GM21825 (cell line): ENCODE measurements around the gene ATN1.
A peak's percentile ranks its signal among the peaks of the same experiment; 100 is the strongest.
"Not testable (repeated sequence)": the region's sequence is repeated elsewhere in the genome, so short reads cannot be mapped to it uniquely, and the experiment has no call there.

Experiments
- ATAC-seq: cut with Tn5 transposase; IDR thresholded peaks from one replicate; pipeline ENCODE4 v1.9.1; 2021; ENCODE audit warnings: mild to moderate bottlenecking, moderate library complexity; ENCODE audit not compliant: unreplicated experiment

ATN1 gene

GRCh38 chr12:6902448-6902847, 25.3 kb upstream of the ATN1 start:
- ATAC-seq: no peak

- no peak for ATAC-seq
Measured at GRCh38 chr12:6903722-6904121, 24.0 kb upstream of the ATN1 start.

GRCh38 chr12:6904280-6905276, 23.2 kb upstream of the ATN1 start, which contains the start of gene LRRC23:
LRRC23 (plus strand) TSS chr12:6904822; CDS start chr12:6905634, 812 bp downstream.
- peak; percentile 90 for ATAC-seq

- no peak for ATAC-seq
Measured at GRCh38 chr12:6905414-6906040, 22.2 kb upstream of the ATN1 start.

GRCh38 chr12:6908141-6908540, 19.6 kb upstream of the ATN1 start:
- ATAC-seq: not testable (repeated sequence)

- no peak for ATAC-seq
Measured at GRCh38 chr12:6909421-6910145, 18.2 kb upstream of the ATN1 start.

- no peak for ATAC-seq
Measured at GRCh38 chr12:6912164-6912935, 15.4 kb upstream of the ATN1 start.

GRCh38 chr12:6914246-6914946, 13.4 kb upstream of the ATN1 start, which contains the start of gene ENO2:
ENO2 (plus strand) TSS chr12:6914580; CDS start chr12:6915833, 1,253 bp downstream.
- peak; percentile 73 for ATAC-seq

- ATAC-seq: no peak
Measured at GRCh38 chr12:6914947-6915788, 12.6 kb upstream of the ATN1 start.

GRCh38 chr12:6915789-6916285, 11.9 kb upstream of the ATN1 start:
- ATAC-seq: no peak

GRCh38 chr12:6916426-6917200, 11.1 kb upstream of the ATN1 start:
- ATAC-seq: no peak

GRCh38 chr12:6917491-6918231, 10.1 kb upstream of the ATN1 start:
- ATAC-seq: no peak

- no peak for ATAC-seq
Measured at GRCh38 chr12:6919588-6919987, 8.2 kb upstream of the ATN1 start.

GRCh38 chr12:6921539-6921938, 6.2 kb upstream of the ATN1 start:
- no peak for ATAC-seq

GRCh38 chr12:6921996-6922946, 5.5 kb upstream of the ATN1 start:
- ATAC-seq: no peak
